Trophoblast cell (in vitro differentiated cells and primary cell): Measurements from ENCODE around the gene HDAC8.

Experiments
- DNase-seq, 2 donors: peaks; one replicate each; pipeline ENCODE4 v3.0.0-alpha.2; 2016
- H2AFZ ChIP-seq: 2 replicates; pipeline ENCODE4 v1.6.1; 2013; ENCODE audit warnings: low read length, moderate library complexity, mild to moderate bottlenecking; ENCODE audit not compliant: insufficient read depth, poor library complexity
- H2AK5ac ChIP-seq: 2 replicates; pipeline ENCODE4 v1.6.1; 2013; ENCODE audit warnings: mild to moderate bottlenecking, low read length
- H2BK120ac ChIP-seq: 2 replicates; pipeline ENCODE4 v1.6.1; 2013; ENCODE audit warnings: low read length, mild to moderate bottlenecking, moderate library complexity; ENCODE audit not compliant: insufficient read depth, poor library complexity
- H2BK12ac ChIP-seq: 2 replicates; pipeline ENCODE4 v1.6.1; 2013; ENCODE audit warnings: mild to moderate bottlenecking, low read length, moderate library complexity
- H2BK5ac ChIP-seq: 2 replicates; pipeline ENCODE4 v1.6.1; 2013; ENCODE audit warnings: low read length, low read depth, moderate library complexity, mild to moderate bottlenecking; ENCODE audit not compliant: poor library complexity
- H3K14ac ChIP-seq: 2 replicates; pipeline ENCODE4 v1.6.1; 2013; ENCODE audit warnings: mild to moderate bottlenecking, low read length
- H3K18ac ChIP-seq: 2 replicates; pipeline ENCODE4 v1.6.1; 2013; ENCODE audit warnings: mild to moderate bottlenecking, low read length
- H3K23ac ChIP-seq: 2 replicates; pipeline ENCODE4 v1.6.1; 2013; ENCODE audit warnings: low read length
- H3K27ac ChIP-seq: 2 replicates; pipeline ENCODE4 v1.5.1; 2013; ENCODE audit warnings: low read depth, mild to moderate bottlenecking, inconsistent platforms, low read length, moderate library complexity
- H3K27me3 ChIP-seq: 2 replicates; pipeline ENCODE4 v1.6.1; 2013; ENCODE audit warnings: inconsistent platforms, mild to moderate bottlenecking, low read length, moderate library complexity; ENCODE audit not compliant: insufficient read depth
- H3K36me3 ChIP-seq, 2 experiments: 1 replicate in 1 of 2; 2 replicates in 1 of 2; pipeline ENCODE4 v1.6.1; 2013; ENCODE audit warnings: low read length in 2 of 2, mild to moderate bottlenecking in 2 of 2, moderate library complexity in 1 of 2; ENCODE audit not compliant: insufficient read depth in 2 of 2, control insufficient read depth in 1 of 2
- H3K4ac ChIP-seq: 2 replicates; pipeline ENCODE4 v1.6.1; 2013; ENCODE audit warnings: low read depth, mild to moderate bottlenecking, low read length, moderate library complexity
- H3K4me1 ChIP-seq, 2 experiments: 1 replicate in 1 of 2; 2 replicates in 1 of 2; pipeline ENCODE4 v1.6.1; 2013; ENCODE audit warnings: low read length in 2 of 2, mild to moderate bottlenecking in 2 of 2, moderate library complexity in 1 of 2; ENCODE audit not compliant: insufficient read depth in 2 of 2, control insufficient read depth in 1 of 2
- H3K4me2 ChIP-seq: 2 replicates; pipeline ENCODE4 v1.6.1; 2013; ENCODE audit warnings: inconsistent platforms, mild to moderate bottlenecking, low read length, moderate library complexity
- H3K4me3 ChIP-seq: 2 replicates; pipeline ENCODE4 v1.5.1; 2013; ENCODE audit warnings: mild to moderate bottlenecking, low read depth, low read length, inconsistent platforms
- H3K79me1 ChIP-seq: one replicate; pipeline ENCODE4 v1.6.1; 2013; ENCODE audit warnings: low read length
- H3K79me2 ChIP-seq: 2 replicates; pipeline ENCODE4 v1.6.1; 2013; ENCODE audit warnings: low read length, mild to moderate bottlenecking; ENCODE audit not compliant: control insufficient read depth, insufficient read depth, poor library complexity
- H3K9ac ChIP-seq: 2 replicates; pipeline ENCODE4 v1.6.1; 2013; ENCODE audit warnings: mild to moderate bottlenecking, low read length
- H3K9me3 ChIP-seq: 2 replicates; pipeline ENCODE4 v1.6.1; 2013; ENCODE audit warnings: low read depth, mild to moderate bottlenecking, control low read depth, inconsistent platforms, low read length; ENCODE audit not compliant: insufficient read depth
- H4K12ac ChIP-seq: 2 replicates; pipeline ENCODE4 v1.6.1; 2013; ENCODE audit warnings: low read depth, mild to moderate bottlenecking, low read length, moderate library complexity
- H4K8ac ChIP-seq: 2 replicates; pipeline ENCODE4 v1.6.1; 2013; ENCODE audit warnings: low read depth, mild to moderate bottlenecking, low read length, moderate library complexity
- H4K91ac ChIP-seq: one replicate; pipeline ENCODE4 v1.6.1; 2013; ENCODE audit warnings: low read depth, mild to moderate bottlenecking, low read length, moderate library complexity
- WGBS: extraction: QIAGEN DNeasy Blood & Tissue Kit; methylation state at CpG from one replicate; pipeline ENCODE4 v1.1.7; 2013; ENCODE audit warnings: missing lambda C conversion rate; ENCODE audit not compliant: insufficient read length, insufficient coverage; ENCODE audit errors: extremely low coverage; 5-methylcytosine and 5-hydroxymethylcytosine counted together

The HDAC8 gene

DNA sequence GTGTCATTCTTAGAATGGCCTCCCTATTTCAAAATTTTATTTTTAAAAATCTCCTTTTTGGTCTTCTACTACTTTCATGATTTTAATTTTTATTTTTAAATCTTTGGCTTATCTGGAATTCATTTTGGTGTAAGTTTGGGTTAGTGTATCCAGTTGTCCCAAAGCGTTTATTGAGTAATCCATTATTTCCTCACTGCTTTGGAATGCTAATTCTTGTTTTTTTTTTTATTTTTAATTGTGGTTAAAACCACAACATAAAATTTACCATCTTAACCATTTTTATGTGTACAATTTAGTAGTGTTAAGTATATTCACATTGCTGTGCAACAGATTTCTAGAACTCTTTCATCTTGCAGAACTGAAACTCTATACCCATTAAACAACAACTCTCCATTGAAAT lies 275.7 kb downstream of the HDAC8 start:
- Histone ChIP-seq H3K9me3 (no peaks in the 10 kb centered on the region), H3K4me3 (no peak overlapping the region), H3K4me1 (no peaks in the 10 kb centered on the region), H3K27me3 (no peaks in the 10 kb centered on the region), H3K27ac (no peak overlapping the region), H3K79me1 (no peaks in the 10 kb centered on the region), H3K4me2 (no peak overlapping the region), H3K18ac (no peak overlapping the region), H2AK5ac (no peak overlapping the region), H3K4ac (no peak overlapping the region), H3K14ac (no peak overlapping the region), H4K91ac (no peak overlapping the region), H2BK120ac (no peak overlapping the region), H3K9ac (no peak overlapping the region), H4K8ac (no peak overlapping the region), H3K23ac (no peak overlapping the region), H2BK5ac (no peak overlapping the region), H2BK12ac (no peak overlapping the region), H2AFZ (no peak overlapping the region), H3K79me2 (no peaks in the 10 kb centered on the region), H4K12ac (no peak overlapping the region), H3K36me3 (no peaks in the 10 kb centered on the region)
- DNase-seq, result no peak
- no CpG with 5 or more reads among the region's 1 CpG for WGBS

DNA sequence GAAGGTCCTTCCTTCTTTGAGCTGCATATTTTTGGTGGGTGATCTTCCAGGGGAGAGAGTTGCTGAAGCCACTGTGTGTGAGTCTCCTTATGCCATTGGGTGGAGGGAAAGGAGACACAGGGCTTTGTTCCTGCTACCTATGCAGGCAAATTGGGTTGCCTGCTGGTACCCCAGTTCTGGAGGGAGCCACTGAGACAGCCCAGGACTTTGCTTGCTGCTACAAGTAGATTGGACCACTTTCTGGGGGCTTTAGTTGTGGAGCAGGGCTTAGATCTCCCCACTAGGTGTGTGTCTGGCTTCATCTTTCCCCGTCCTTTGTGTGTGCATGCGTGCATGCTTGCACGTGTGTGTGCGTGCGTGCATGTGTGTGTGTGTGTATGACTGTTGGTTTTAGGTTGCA lies 276.9 kb downstream of the HDAC8 start:
- no CpG with 5 or more reads among the region's 5 CpGs for WGBS
- H4K12ac ChIP-seq, result no peak overlapping the region
- no peak overlapping the region for H3K4me3 ChIP-seq
- H2BK12ac ChIP-seq, result no peak overlapping the region
- H2AFZ ChIP-seq, result no peak overlapping the region
- no peaks in the 10 kb centered on the region for H3K79me2 ChIP-seq
- no peak overlapping the region for H3K23ac ChIP-seq
- H3K9me3 ChIP-seq, result no peaks in the 10 kb centered on the region
- H2BK5ac ChIP-seq, result no peak overlapping the region
- DNase-seq, result no peak
- no peak overlapping the region for H4K91ac ChIP-seq
- no peak overlapping the region for H3K27ac ChIP-seq
- H2AK5ac ChIP-seq, result no peak overlapping the region
- no peak overlapping the region for H3K9ac ChIP-seq
- H3K4me2 ChIP-seq, result no peak overlapping the region
- H3K4ac ChIP-seq, result no peak overlapping the region
- no peaks in the 10 kb centered on the region for H3K36me3 ChIP-seq
- no peak overlapping the region for H3K18ac ChIP-seq
- H2BK120ac ChIP-seq, result no peak overlapping the region
- H3K27me3 ChIP-seq, result no peaks in the 10 kb centered on the region
- H3K79me1 ChIP-seq, result no peaks in the 10 kb centered on the region
- no peak overlapping the region for H4K8ac ChIP-seq
- no peak overlapping the region for H3K14ac ChIP-seq
- no peaks in the 10 kb centered on the region for H3K4me1 ChIP-seq

DNA sequence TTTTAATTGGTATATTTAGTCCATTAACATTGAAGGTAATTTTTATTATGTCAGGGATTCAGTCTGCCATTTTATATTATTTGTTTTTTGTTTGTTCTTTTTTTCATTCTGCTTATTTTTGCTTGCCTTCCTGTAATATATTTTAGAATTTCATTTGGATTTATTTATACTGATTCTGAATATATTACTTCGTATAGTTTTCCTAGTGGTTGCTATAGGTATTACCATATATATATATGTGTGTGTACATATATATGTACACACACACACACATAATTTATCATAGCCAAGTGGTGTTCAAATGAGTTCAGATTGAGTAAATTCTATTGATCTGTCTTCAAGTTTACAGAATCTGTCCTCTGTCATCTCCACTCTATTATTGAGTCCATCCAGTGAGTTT lies 278.1 kb downstream of the HDAC8 start:
- Histone ChIP-seq H3K79me2 (no peaks in the 10 kb centered on the region), H3K9ac (no peak overlapping the region), H3K4me2 (no peak overlapping the region), H2BK120ac (no peak overlapping the region), H2BK5ac (no peak overlapping the region), H3K27ac (no peak overlapping the region), H3K18ac (no peak overlapping the region), H3K79me1 (no peaks in the 10 kb centered on the region), H3K4me1 (no peaks in the 10 kb centered on the region), H2AK5ac (no peak overlapping the region), H2AFZ (no peak overlapping the region), H3K4me3 (no peak overlapping the region), H2BK12ac (no peak overlapping the region), H4K12ac (no peak overlapping the region), H4K91ac (no peak overlapping the region), H3K27me3 (no peaks in the 10 kb centered on the region), H3K4ac (no peak overlapping the region), H3K14ac (no peak overlapping the region), H3K36me3 (no peaks in the 10 kb centered on the region), H3K23ac (no peak overlapping the region), H4K8ac (no peak overlapping the region), H3K9me3 (no peaks in the 10 kb centered on the region)
- no peak for DNase-seq
- no CpG with 5 or more reads among the region's 1 CpG for WGBS

DNA sequence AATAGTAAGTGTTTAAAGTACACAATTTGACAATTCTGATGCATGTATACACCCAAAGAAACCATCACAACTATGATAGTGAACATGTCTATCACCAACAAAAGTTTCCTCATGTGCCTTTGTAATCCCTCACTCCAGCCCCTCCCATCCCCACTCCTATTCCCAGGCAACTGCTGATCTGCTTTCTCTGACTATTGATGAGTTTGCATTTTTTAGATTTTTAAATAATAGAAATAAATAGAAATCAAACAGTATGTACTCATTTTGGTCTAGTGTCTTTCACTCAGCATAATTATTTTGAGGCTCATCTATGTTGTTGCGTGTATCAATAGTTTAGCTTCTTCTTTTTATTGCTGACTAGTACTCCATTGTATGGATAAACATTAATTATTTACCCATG lies 290.3 kb downstream of the HDAC8 start:
- Histone ChIP-seq H3K9ac (no peak overlapping the region), H3K79me2 (no peaks in the 10 kb centered on the region), H3K4me2 (no peak overlapping the region), H3K4ac (no peak overlapping the region), H2AFZ (no peak overlapping the region), H2BK5ac (no peak overlapping the region), H4K12ac (no peak overlapping the region), H3K4me1 (no peaks in the 10 kb centered on the region), H4K91ac (no peak overlapping the region), H2BK120ac (no peak overlapping the region), H3K27me3 (no peaks in the 10 kb centered on the region), H2AK5ac (no peak overlapping the region), H3K79me1 (no peaks in the 10 kb centered on the region), H3K4me3 (no peak overlapping the region), H3K18ac (no peak overlapping the region), H4K8ac (no peak overlapping the region), H3K23ac (no peak overlapping the region), H3K27ac (no peak overlapping the region), H2BK12ac (no peak overlapping the region), H3K14ac (no peak overlapping the region), H3K9me3 (no peaks in the 10 kb centered on the region), H3K36me3 (no peaks in the 10 kb centered on the region)
- WGBS, result no CpG with 5 or more reads among the region's 1 CpG
- DNase-seq, result no peak
